Activated gamma-delta T cell treated with Interleukin-2 at 50 U/mL for 16 hours (primary cell): ENCODE data around the gene MEF2D.

Source experiments
- DNase-seq: peaks from one replicate; pipeline ENCODE4 v3.0.0-alpha.2; 2020

The MEF2D gene

GRCh38 chr1:156464825-156465452 lies 35.6 kb downstream of the MEF2D start:
- no peak for DNase-seq

DNA sequence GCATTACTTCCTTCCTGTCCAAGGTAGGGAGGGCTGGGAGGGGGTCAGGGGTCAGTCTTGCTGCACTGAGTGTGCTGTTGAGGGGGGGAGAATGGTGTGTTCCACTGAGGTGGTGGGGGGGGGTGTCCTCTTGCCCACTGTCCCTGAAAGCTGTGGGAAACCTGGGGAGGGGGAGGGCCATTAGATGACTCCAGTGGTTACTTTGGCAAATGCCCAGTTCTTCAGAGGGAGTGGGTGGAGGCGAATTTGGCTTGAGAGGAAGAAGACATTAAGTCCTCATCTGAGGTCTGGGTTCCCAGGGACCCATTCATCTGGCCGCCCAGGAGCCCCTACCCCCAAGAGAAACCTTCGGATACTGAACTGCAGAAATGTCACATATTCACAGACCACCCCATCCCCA lies 36.2 kb downstream of the MEF2D start:
- no peak for DNase-seq

- no peak for DNase-seq
Observed at GRCh38 chr1:156463874-156464273, 36.7 kb downstream of the MEF2D start.

- no peak for DNase-seq
Observed at GRCh38 chr1:156462954-156463795, 37.4 kb downstream of the MEF2D start.

GRCh38 chr1:156461781-156462647 lies 38.6 kb downstream of the MEF2D start:
- no peak for DNase-seq

GRCh38 chr1:156461109-156461508 lies 39.5 kb downstream of the MEF2D start:
- no peak for DNase-seq

DNA sequence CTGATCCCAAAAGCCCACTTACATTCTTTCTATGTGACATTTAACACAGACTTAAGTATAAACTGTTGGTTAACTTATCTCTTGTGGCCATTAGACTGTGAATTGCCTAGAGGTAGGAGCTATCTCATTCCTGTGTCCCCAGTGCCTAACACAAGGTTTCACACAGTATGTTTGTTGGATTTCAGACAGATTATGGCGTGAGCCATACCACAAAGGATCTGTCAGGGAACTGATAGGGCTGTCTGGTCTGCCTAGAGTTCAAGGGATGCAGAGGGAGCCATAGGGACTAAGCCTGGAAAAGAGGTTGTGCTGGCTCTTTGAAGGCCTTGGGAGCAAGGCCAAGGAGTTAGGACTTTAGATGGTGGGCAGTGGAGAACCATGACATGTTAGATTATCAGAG lies 40.0 kb downstream of the MEF2D start:
- DNase-seq = no peak

DNA sequence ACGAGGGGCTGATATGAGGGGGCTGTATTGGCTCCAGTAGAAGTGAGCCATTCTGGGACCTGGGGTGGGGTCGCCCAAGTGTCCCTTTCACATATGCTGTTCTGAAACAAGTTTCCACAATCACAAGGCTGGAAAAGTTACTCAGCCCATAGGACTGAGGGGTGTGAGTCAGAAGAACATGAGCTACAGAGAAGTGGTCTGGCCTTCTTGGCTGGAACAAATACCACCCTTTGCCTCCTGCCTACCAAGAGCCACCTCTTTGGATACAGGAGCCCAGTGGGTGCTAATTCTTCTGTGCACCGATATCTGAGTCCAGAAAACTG lies 42.4 kb downstream of the MEF2D start:
- DNase-seq = no peak

GRCh38 chr1:156456625-156457465 lies 43.7 kb downstream of the MEF2D start:
- peak; percentile 94 for DNase-seq

DNA sequence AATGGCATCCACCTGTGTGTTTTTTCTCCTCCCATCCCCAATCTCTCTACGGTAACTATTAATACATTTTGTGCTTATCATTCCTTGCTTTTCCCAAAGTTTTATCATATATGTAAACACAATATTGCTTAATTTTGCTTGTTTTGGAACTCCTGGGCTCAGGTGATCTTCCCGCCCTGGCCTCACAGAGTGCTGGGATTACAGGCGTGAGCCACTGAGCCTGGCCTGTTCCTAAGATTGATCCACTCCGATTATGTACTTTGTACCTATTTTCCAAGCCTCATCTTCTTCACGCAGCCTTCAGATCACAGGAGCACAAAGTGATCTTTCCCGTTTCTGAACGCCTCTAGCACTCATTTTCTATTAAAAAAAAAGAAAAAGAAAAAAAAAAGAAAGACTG lies 45.2 kb downstream of the MEF2D start:
- no peak for DNase-seq

DNA sequence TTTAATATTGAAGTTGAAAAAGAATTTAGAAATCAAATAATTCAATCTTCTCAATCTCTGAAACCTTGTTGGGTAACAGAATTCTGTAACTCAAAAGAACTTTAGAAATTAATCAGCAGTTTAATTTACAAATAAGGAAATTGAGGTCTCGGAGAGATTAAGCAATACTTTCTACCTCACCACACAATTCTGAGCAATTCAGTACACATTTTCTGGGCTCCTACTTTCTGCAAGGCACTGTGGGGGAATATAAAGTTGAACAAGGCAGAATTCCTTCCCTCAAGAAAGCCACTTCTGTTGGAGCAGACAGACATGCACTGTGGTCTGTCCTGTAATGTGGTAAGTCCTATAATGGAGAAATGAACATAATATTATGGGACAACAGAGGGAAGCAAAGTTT lies 47.7 kb downstream of the MEF2D start:
- no peak for DNase-seq

DNA sequence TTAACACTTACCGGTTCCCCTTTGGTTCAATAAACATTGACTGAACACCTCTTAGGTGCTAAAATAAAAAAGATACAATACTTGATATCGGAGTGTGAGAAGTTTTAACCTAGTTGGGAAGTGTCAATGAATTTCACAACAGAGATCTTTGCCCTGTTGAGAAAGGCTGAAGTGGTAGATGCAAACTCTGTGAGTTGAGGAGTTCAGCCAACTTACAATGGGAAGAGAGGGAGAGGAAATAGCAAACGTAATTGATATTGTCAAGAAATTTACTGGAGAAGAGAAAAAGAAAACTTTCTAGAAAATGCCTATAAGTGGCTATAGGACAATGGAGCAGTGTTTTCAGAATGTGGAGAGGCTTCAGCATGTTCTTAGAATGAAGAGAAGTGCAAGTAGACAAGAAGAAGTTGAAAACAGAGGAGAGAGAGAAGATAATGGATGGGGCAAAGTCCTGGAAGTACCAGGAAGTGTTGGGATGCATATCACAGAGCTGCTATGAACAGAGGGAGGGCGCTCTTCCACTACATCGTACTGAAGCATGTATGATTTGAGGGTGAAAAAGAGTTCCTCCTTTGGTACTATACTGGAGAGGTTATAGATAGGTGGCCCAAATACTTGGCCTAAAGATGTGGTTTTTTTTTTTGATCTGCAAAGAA lies 48.9 kb downstream of the MEF2D start:
- DNase-seq = no peak

DNA sequence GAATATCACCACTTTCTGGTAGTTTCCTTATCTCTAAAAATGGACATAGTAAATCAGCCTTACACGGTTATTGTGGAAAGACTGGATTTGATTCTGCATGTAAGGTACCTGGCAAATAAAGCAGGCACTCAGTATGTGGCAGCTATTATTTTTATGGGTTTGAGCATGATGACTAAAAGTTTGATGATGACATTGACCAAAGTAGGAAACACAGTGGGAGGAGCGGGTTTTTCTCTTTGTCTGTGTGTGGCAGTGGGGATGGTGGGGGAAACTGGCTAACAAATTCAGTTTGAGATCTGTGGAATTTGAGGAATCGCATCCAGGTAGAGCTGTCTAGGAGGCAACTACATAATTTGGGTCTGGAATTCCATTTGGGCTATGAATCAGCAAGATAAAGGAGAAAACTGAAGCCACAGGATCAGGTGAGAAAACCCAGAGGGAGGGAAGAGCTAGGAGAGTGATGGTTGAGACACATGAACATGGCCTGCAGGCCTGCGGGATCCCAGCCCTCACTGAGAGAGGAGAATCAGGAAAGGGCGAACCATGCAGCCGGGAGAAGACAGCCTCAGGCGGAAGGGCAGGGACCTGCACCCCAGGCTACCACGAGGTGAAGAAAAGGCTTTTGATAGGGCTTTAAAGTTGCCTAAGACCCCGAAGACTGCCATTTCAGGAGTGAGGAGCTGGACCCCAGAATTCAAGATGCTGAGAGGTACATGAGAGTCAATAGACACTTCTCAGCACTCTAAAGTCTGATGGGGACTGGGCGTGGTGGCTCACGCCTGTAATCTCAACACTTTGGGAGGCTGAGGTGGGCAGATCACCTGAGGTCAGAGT lies 52.2 kb downstream of the MEF2D start:
- no peak for DNase-seq

- peak; percentile 73 for DNase-seq
Observed at GRCh38 chr1:156445789-156446263, 54.7 kb downstream of the MEF2D start.

DNA sequence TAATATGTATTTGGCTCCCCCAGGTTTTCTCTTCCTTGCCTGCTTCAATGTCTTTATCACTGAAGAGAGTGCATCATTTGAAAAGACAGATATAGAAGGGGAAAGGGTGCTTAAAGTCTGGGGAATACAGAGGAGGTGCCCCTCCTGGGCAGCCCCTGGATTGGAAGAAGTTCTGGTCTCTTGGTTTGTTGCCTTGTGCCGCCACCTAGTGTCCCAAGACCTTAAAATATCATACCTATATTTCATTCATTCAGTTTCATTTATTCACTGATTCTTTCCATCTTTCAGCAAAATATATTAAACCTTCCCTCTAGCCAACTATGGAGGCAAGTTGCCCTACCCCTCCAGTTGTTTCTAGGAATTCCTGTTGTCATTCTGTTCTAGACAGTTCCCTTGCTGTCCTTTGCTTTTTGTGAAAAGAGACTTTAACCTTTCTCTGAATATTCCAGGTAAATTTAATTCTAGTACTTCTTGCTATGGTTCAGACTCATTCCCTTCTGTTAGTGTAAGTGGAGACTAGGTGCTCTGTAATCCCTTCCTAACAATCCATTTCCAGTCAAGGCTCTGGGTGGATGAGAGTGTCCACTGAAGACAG lies 56.1 kb downstream of the MEF2D start:
- DNase-seq = no peak

GRCh38 chr1:156443286-156443685 lies 57.3 kb downstream of the MEF2D start:
- no peak for DNase-seq

DNA sequence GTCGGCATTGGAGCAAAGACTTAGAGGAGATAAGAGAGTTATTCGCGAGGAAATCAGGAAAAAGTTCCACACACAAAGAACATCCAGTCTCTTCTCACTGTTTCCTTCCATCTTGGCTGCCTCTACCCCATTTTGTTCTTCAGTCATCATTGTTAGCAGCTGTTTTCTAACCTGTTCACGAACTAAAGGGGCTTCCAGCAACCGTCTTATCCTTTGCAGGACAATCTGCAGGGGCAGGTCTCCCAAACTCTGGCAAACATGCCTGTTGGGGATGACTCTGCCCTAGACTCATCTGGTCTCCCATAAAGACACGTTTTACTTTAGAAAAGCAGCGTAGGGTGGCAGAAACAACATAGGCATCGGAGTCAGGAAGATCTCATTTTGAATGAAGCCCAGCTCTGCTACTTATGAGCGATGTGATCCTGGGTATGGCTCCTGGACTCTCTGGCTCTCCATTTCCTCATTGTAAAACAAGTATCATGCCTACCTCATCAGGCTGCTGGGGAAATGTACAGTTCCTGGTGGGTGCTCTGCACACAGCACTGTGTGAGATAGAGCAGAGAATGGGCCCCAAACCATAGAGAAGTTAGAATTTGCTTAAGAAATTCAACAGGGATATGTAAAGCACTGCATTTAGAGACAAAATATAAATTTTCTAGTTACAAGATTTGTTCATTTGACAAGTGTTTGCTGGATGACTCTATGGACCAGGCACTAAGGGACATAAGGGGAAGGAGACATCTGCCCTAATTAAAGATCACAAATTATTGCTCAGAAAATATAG lies 59.7 kb downstream of the MEF2D start:
- DNase-seq = no peak

DNA sequence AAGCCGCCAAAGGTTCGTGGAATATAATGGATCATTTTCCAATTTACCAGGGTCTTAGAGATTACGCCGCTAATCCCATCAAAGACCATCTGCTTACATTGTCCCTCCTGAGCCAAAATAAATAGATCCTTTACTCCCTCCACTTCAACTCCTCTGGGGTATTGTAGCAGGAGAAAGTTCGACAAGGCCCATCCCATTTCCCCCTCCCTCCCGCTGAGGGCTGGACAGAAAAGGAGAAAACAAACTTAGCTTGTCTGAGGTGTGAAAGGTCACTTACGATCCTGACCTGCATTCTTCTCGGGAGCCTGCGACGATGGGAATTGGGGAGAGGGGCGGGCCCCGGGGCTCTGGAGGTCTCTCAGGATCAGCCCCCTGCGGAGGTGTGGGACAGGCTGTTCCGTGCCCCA lies 60.8 kb downstream of the MEF2D start:
- DNase-seq = no peak

- no peak for DNase-seq
Observed at GRCh38 chr1:156439036-156439776, 61.4 kb downstream of the MEF2D start.
